ENCODE results near the gene C16orf90.

DNA sequence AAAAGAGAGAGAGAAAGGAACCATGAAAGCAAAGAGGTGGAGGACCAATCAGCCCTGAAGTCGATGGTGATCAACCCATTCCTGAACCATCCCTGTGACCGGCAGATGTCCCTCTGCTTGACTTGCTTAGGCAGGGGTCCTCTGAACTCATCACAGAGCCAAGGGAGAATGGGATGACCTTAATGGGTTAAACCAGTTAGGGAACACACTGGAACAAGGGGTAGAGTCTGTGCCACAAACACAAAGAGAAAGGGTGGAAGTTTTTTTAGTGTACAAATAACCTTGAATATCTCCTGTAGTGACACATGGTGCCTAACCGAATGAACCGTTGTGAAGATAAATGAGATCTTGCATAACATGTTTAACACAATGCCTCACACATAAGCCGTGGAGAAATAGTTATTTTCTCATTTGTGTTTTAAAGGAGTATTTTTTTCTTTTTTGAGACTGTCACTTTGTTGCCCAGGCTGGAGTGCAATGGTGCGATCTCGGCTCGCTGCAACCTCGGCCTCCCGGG is 40.6 kb downstream of the C16orf90 start:
- TF ChIP-seq, protein P1, sequence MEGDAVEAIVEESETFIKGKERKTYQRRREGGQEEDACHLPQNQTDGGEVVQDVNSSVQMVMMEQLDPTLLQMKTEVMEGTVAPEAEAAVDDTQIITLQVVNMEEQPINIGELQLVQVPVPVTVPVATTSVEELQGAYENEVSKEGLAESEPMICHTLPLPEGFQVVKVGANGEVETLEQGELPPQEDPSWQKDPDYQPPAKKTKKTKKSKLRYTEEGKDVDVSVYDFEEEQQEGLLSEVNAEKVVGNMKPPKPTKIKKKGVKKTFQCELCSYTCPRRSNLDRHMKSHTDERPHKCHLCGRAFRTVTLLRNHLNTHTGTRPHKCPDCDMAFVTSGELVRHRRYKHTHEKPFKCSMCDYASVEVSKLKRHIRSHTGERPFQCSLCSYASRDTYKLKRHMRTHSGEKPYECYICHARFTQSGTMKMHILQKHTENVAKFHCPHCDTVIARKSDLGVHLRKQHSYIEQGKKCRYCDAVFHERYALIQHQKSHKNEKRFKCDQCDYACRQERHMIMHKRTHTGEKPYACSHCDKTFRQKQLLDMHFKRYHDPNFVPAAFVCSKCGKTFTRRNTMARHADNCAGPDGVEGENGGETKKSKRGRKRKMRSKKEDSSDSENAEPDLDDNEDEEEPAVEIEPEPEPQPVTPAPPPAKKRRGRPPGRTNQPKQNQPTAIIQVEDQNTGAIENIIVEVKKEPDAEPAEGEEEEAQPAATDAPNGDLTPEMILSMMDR (IDR thresholded peaks at IDR 0.05): no peak
- no peak for TF ChIP-seq EZH2phosphoT487 (IDR thresholded peaks at IDR 0.05)

Measured in neural progenitor cell (in vitro differentiated cells).